ENCODE data around the gene OR52B2. TPM values are rescaled to one million over a fixed set of nuclear protein-coding genes. Genes with fewer than 3 reads are reported as not detected.

The OR52B2 gene
- total and polyA plus RNA-seq, 2 of the 8 experiments (the other 6 are each of a cell fraction or from before 2014, with no cell fraction given) = 0.15 TPM; not detected in 1

DNA sequence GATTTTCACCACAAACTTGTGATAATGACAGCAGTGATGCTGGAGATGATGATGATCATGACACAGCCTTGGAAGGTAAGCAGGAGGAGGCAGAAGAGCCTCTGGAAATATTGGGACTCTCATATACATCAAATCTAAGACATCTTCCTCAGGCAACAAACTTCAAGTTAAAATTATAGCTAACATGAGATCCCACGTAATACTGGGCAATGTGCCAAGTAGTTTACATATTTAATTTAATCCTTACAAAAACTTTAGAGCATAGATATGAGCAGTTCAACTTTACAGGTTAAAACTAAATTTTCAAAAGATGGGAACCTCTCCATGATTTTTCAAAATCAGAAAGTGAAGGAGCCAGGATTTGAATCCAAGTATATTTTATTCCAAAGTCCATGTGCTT is 19.0 kb downstream of the OR52B2 start:
- H2BK12ac ChIP-seq (ENCODE audit: low read depth, low read length) = no peak overlapping the region
- no peak overlapping the region for H4K8ac ChIP-seq (ENCODE audit: extremely low read depth, insufficient read depth, low read length)
- no peak overlapping the region for H2AK5ac ChIP-seq (ENCODE audit: low read depth, low read length)
- H2BK15ac ChIP-seq (ENCODE audit: low read length) = no peak overlapping the region
- H2AFZ ChIP-seq (ENCODE audit: low read length) = no peak overlapping the region
- H2BK20ac ChIP-seq (ENCODE audit: low read length) = no peak overlapping the region
- no peaks in the 10 kb centered on the region for H3K36me3 ChIP-seq (ENCODE audit: control insufficient read depth in 2 of 4, insufficient read depth in 4 of 4, low read length in 3 of 4)
- no peaks in the 10 kb centered on the region for H3K79me1 ChIP-seq (ENCODE audit: low read depth, low read length)
- H4K20me1 ChIP-seq (replicated peaks in 1 of 2; ENCODE audit: control insufficient read depth in 1 of 2, insufficient read depth in 2 of 2, low read length in 2 of 2) = no peaks in the 10 kb centered on the region
- H2BK5ac ChIP-seq (ENCODE audit: low read depth, low read length) = no peak overlapping the region
- H3K9me3 ChIP-seq (ENCODE audit: insufficient read depth in 2 of 2, low read depth in 1 of 2, low read length in 1 of 2) = no peaks in the 10 kb centered on the region
- H3K56ac ChIP-seq (replicated peaks; ENCODE audit: insufficient read length, low read depth, low read length) = no peak overlapping the region
- no peak overlapping the region for H3K9ac ChIP-seq (replicated peaks in 1 of 4; ENCODE audit: extremely low read depth in 1 of 4, low read depth in 3 of 4, low read length in 3 of 4)
- H4K91ac ChIP-seq (replicated peaks; ENCODE audit: insufficient read length, low read length) = no peak overlapping the region
- DNase-seq (ENCODE audit: low read depth in 1 of 2, low spot score in 2 of 2) (no peak), FAIRE-seq (no peak)
- no peaks in the 10 kb centered on the region; a peak in 1 of 7 replicates for H3K27me3 ChIP-seq (replicated peaks in 1 of 4; ENCODE audit: control insufficient read depth in 3 of 4, extremely low read depth in 1 of 4, insufficient read depth in 3 of 4, low read length in 3 of 4)
- ChIA-PET POLR2A (ENCODE audit: partially characterized antibody) (no interaction called here), CTCF (ENCODE audit: partially characterized antibody) (interaction anchor here (1.3 kb wide), 1 partner anchor 47 kb away, joined by 3 read pairs; no protein-coding TSS in a partner anchor)
- H3K23me2 ChIP-seq (ENCODE audit: low read depth, low read length) = no peaks in the 10 kb centered on the region
- no peak overlapping the region for H3K14ac ChIP-seq (ENCODE audit: insufficient read length)
- H3K23ac ChIP-seq (ENCODE audit: insufficient read length) = no peak overlapping the region
- no peak overlapping the region for H3K4me3 ChIP-seq (ENCODE audit: extremely low read depth in 1 of 4, insufficient read depth in 2 of 4, low read depth in 3 of 4, low read length in 4 of 4)
- no peak overlapping the region for H3K27ac ChIP-seq (ENCODE audit: low read depth, low read length)
- H3K4me2 ChIP-seq (ENCODE audit: insufficient read depth in 1 of 2, low read depth in 2 of 2, low read length in 2 of 2) = no peak overlapping the region
- H3K4me1 ChIP-seq (replicated peaks in 1 of 4; ENCODE audit: control insufficient read depth in 3 of 4, insufficient read depth in 4 of 4, low read length in 3 of 4) = no peaks in the 10 kb centered on the region
- 92% methylated on average over 1 of the region's 1 CpG; no CpG with 5 or more reads in 1 of the 2 experiments for WGBS, 2 experiments (ENCODE audit: extremely low coverage in 1 of 2, insufficient coverage in 1 of 2, insufficient read length in 1 of 2, insufficient replicate concordance in 2 of 2, low coverage in 1 of 2, low lambda C conversion rate in 2 of 2, missing lambda C conversion rate in 1 of 2)
- no peak overlapping the region for H2BK120ac ChIP-seq (replicated peaks; ENCODE audit: low read depth, low read length)
- no peaks in the 10 kb centered on the region for H3K79me2 ChIP-seq (ENCODE audit: control insufficient read depth in 1 of 2, insufficient read depth in 2 of 2, low read length in 2 of 2)
- no peak overlapping the region for H3K18ac ChIP-seq (ENCODE audit: extremely low read depth, low read length)
- H3K4ac ChIP-seq (replicated peaks; ENCODE audit: insufficient read length, low read depth, low read length) = no peak overlapping the region
- no peak overlapping the region for H4K5ac ChIP-seq (ENCODE audit: insufficient read length, low read depth, low read length)
- TF ChIP-seq CHD2 (IDR thresholded peaks at IDR 0.05; ENCODE audit: low read length) (no peak), TCF12 (IDR thresholded peaks at IDR 0.05; ENCODE audit: low read depth, low read length) (no peak), EZH2 (IDR thresholded peaks at IDR 0.05; ENCODE audit: low read depth, low read length, severe bottlenecking) (no peak)
- TF ChIP-seq, protein P1, sequence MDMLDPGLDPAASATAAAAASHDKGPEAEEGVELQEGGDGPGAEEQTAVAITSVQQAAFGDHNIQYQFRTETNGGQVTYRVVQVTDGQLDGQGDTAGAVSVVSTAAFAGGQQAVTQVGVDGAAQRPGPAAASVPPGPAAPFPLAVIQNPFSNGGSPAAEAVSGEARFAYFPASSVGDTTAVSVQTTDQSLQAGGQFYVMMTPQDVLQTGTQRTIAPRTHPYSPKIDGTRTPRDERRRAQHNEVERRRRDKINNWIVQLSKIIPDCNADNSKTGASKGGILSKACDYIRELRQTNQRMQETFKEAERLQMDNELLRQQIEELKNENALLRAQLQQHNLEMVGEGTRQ (IDR thresholded peaks at IDR 0.05; ENCODE audit: low read length) = no peak
- TF ChIP-seq, protein P2, sequence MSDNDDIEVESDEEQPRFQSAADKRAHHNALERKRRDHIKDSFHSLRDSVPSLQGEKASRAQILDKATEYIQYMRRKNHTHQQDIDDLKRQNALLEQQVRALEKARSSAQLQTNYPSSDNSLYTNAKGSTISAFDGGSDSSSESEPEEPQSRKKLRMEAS (IDR thresholded peaks at IDR 0.05) = no peak
